Gastroesophageal sphincter (tissue), 3 donors: ENCODE results near the gene USP28.

Experiments
- EP300 ChIP-seq: sonication (generic); formaldehyde crosslinking; IDR thresholded peaks from one replicate; pipeline ENCODE4 v1.6.1; 2017; ENCODE audit warnings: antibody characterized with exemption, mild to moderate bottlenecking
- POLR2A ChIP-seq, 2 donors: fragments of 450-650 bp; IDR thresholded peaks; one replicate each; pipeline ENCODE4 v1.6.1; 2017; ENCODE audit warnings: antibody characterized with exemption in 2 of 2, mild to moderate bottlenecking in 2 of 2, moderate library complexity in 1 of 2
- TF ChIP-seq, protein P1 (sequence below), 4 experiments: fragments of 200-600 bp in 2 of 4; fragments of 450-650 bp in 2 of 4; sonication (generic) in 1 of 4; IDR thresholded peaks; one replicate each; pipeline ENCODE4 v1.5.1; 2017 to 2019; ENCODE audit warnings: antibody characterized with exemption in 4 of 4, mild to moderate bottlenecking in 2 of 4, moderate library complexity in 2 of 4

DNA sequence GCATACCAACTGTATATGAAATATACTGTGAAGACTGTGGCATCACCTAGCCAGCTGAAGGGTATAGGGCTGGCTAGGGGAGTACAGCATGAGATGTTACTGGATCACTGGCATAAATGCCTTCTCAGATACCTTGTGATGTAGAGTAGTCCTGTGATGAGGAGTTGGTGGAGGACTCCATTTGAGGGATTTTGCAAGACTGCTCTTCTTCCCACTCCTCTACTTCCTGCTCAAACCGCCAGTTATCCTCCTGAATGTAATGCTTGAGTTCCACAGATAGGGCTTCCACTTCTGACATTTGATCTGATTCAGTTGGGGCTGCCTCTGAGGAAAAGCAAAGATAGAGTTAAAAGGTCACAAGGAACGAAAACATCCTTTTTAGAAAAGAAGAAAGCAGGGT is 66.4 kb downstream of the USP28 start:
- TF ChIP-seq, protein P1, sequence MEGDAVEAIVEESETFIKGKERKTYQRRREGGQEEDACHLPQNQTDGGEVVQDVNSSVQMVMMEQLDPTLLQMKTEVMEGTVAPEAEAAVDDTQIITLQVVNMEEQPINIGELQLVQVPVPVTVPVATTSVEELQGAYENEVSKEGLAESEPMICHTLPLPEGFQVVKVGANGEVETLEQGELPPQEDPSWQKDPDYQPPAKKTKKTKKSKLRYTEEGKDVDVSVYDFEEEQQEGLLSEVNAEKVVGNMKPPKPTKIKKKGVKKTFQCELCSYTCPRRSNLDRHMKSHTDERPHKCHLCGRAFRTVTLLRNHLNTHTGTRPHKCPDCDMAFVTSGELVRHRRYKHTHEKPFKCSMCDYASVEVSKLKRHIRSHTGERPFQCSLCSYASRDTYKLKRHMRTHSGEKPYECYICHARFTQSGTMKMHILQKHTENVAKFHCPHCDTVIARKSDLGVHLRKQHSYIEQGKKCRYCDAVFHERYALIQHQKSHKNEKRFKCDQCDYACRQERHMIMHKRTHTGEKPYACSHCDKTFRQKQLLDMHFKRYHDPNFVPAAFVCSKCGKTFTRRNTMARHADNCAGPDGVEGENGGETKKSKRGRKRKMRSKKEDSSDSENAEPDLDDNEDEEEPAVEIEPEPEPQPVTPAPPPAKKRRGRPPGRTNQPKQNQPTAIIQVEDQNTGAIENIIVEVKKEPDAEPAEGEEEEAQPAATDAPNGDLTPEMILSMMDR (IDR thresholded peaks at IDR 0.05), result no peak
- no peak for TF ChIP-seq POLR2A (IDR thresholded peaks at IDR 0.05)
- TF ChIP-seq EP300, result no peak
